CD4-positive, alpha-beta T cell treated with Interleukin-17A for 4 hours (primary cell): ENCODE measurements around the gene GPBP1.
"Not testable (repeated sequence)": the region's sequence is repeated elsewhere in the genome, so short reads cannot be mapped to it uniquely, and the experiment has no call there.

Source experiments
- DNase-seq: peaks from one replicate; pipeline ENCODE4 v3.0.0-alpha.2; 2020; ENCODE audit warnings: mixed read lengths

Gene GPBP1

GRCh38 chr5:57173319-57174127 lies at the start of gene GPBP1:
TSS of gene GPBP1 (plus strand) at chr5:57174059. CDS start at chr5:57214131, 40,072 bp downstream.
- peak; percentile 97 for DNase-seq

DNA sequence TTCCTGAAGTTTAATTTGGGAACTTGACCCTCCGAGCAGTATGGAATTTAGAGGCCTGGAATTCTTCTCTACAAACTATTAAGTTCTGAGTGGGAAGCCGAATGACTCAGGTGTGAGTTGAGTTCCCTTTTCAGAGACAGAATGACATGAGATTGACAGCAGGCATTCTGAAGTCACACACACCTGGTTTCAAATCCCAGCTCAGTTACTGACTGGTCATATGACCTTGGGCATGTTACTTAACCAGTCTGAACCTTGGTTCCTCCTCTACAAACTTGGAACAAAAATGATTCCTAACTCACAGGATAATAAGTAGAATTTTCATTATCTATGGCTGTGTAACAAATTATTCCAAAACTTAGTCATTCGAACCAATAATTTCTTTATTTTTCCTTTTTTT lies 45.5 kb upstream of the GPBP1 start:
- no peak for DNase-seq

DNA sequence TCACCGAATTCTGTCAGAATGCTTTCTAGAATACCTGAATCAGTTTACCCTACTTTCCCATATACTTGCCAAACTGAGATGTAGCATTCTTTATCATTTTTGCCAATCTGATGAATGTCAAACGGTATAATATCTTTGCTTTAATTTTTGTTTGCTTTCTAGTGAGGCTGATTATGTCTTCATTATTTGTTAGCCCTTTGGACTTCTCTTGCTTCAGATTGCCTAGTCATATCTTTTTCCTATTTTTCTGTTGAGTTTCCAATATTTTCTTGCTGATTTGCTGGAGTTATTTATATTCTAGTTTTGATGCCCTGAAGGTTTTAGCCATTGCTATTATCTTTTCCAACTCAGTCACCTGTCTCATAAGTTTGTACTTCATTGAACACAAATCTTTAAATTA lies 40.3 kb upstream of the GPBP1 start:
- DNase-seq = no peak

- no peak for DNase-seq
Measured at GRCh38 chr5:57137401-57137800, 36.5 kb upstream of the GPBP1 start.

- DNase-seq = no peak
Measured at GRCh38 chr5:57152316-57152715, 21.5 kb upstream of the GPBP1 start.

DNA sequence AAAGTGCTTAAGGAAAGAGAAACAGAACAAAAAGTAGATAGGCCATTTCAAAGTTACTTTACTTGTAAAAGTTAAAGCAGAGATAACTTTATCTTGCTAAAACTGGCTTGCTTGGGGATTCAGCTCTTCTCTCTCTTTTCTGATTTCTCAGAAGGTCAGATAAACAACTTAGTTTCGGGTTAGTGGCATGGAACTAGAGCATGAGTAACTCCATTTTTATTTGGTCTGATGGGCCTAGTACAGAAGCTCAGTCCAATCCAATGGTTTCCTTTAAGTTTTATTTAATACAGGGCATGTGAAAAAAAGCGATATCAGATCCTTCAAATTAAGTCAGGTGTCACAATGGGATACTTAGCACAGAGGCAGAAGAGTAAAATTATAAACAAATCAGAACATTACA lies 18.8 kb upstream of the GPBP1 start:
- DNase-seq = no peak

GRCh38 chr5:57157131-57157530 lies 16.7 kb upstream of the GPBP1 start:
- no peak for DNase-seq

- DNase-seq = no peak
Measured at GRCh38 chr5:57157666-57158065, 16.2 kb upstream of the GPBP1 start.

- DNase-seq = no peak
Measured at GRCh38 chr5:57163553-57164006, 10.3 kb upstream of the GPBP1 start.

- no peak for DNase-seq
Measured at GRCh38 chr5:57164124-57164523, 9.7 kb upstream of the GPBP1 start.

DNA sequence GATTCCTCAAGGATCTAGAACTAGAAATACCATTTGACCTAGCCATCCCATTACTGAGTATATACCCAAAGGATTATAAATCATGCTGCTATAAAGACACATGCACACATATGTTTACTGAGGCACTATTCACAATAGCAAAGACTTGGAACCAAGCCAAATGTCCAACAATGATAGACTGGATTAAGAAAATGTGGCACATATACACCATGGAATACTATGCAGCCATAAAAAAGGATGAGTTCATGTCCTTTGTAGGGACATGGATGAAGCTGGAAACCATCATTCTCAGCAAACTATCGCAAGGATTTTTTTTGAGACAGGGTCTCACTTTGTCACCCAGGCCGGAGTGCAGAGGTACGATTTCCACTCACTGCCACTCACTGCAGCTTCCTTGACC lies 8.7 kb upstream of the GPBP1 start:
- not testable (repeated sequence) for DNase-seq

GRCh38 chr5:57166276-57166675 lies 7.6 kb upstream of the GPBP1 start:
- DNase-seq = no peak

- DNase-seq = no peak
Measured at GRCh38 chr5:57167201-57167600, 6.7 kb upstream of the GPBP1 start.

DNA sequence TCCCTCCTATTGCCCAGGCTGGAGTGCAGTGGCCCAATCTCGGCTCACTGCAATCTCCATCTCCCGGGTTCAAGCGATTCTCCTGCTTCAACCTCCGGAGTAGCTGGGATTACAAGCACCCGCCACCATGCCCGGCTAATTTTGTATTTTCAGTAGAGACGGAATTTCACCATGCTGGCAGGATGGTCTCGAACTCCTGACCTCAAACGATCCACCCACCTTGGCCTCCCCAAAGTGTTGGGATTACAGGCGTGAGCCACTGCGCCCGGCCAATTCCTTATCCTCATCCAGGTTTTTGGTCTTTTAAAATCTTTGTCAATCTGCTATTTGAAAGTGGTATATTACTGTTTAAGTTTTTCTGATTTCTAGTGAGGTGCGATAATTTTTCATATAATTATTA lies 3.7 kb upstream of the GPBP1 start:
- not testable (repeated sequence) for DNase-seq

DNA sequence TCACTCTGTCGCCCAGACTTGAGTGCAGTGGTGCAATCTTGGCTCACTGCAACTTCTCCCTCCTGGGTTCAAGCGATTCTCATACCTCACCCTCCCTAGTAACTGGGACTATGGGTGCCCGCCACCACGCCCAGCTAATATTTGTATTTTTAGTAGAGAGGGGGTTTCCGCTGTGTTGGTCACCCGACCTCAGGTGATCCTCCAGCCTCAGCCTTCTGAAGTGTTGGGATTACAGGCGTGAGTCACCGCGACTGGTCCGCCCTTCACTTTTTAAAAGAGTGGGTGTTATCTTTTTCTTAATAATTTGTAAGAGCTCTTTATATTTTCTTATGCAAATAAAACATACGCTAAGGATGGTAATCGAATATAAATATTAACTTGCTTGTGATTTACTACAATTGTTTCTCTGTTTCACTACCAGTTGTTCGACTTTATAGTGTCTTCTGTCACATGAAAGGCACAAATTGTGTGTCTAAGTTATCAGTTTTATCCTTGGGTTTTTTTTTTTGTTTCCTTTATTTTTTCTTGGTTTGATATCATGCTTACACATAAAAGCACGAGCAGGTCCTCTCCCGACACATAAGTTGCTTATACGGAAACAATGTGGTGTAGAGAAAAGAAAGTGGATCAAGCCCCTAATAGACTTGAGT lies 1.9 kb upstream of the GPBP1 start:
- DNase-seq = peak; percentile 27

DNA sequence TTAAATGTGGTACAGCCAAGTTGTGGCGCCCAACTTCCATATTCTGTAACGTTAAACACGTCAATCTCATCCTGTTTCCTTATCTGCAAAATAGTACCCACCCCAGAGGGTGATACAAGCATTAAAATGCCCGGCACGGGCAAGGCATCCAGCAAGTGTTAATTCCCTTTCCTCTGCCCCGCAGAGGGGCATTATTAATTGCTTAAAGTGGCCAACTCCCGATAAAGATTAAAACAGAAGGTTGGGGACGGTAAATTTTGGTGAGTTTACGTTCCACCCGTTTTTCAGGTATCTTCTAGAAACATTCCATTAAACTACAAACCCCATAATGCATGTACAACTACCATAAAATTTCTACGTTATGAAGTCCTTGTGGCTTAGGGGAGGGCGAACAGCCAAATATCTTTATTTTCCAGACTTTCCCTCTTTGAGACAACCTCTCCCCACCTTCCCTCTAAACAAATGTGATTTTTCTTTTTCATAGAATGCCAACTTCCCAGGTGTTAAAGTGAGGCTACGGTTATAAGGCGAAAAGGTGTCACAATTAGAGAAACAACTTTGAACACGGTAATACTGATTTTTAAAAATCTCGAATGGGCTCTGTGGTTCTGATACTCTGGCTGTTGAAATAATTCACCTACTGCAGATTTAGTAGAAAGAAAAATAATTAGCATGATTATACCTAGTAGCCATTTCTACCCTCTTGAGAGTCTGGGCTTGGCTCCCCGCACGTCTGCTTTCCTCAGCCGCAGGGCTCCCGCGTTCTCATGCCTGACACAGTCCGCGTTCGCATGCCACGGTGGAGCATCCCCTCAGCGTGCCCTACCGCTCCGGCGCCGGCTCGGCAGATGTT lies 1.2 kb upstream of the GPBP1 start:
- DNase-seq = peak; percentile 26

GRCh38 chr5:57174128-57174889 lies 450 bp downstream of the GPBP1 start:
- no peak for DNase-seq

GRCh38 chr5:57174890-57175510 lies 1.1 kb downstream of the GPBP1 start:
- no peak for DNase-seq

DNA sequence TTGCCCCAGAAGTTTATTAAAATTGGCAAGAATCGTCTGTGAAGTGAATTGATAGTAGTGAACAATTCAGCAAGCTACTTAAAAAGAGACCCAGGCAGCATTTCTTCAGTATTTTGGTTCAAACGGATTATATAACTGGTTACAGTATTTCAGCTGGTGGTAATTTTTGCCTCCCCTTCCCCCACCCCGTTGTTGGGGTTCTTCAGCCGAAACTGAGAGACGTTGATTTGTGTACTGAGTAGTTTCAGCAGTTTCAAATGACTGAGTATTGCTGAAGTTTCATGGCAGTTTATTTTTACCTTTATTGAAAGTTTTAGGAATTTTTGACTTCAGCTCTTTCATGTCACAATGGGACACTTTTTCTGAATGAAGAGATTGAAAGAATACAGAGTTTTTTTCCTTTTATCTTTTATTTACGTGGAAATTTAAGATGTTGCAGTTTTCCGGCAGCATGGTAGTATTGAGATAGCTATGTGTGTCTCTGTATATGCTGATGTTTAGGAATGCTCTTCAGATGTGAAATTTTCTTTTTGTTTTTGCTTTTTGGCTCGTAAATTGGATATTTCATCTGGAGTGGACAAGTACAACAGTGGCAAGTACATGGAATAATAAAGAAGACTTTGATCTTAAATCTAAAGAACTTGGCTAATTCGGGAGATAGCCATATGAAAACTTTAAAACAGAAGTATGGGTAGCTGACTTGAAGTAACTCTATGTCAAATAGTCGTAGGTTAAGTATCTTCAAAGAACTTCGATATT lies 1.9 kb downstream of the GPBP1 start:
- DNase-seq = peak; percentile 27

DNA sequence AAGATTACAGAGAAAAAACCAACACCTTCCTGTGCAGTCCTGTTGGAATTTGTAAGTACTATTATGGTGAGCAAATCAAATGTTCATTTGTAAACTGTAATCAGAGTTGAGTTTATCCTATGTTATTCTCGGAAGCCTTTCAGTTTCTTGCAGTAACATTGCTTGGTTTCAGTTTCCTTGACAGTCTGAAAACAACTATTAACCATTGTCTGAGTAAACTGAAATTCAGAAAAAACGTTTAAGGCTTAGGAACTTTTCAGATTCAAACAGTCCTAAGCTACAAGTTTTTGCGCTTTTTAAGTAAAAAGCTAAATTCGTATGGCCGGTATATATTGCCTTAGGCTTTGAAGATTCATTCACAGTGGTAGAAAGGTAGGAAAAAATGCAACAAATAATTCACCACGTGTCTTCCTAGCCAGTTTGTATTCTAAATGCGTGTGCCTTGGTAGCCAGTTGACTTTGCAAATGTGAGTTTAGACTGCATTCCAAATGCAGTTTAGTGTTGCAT lies 2.5 kb downstream of the GPBP1 start:
- DNase-seq = no peak
